ENCODE data around the gene EIF2D.

DNA sequence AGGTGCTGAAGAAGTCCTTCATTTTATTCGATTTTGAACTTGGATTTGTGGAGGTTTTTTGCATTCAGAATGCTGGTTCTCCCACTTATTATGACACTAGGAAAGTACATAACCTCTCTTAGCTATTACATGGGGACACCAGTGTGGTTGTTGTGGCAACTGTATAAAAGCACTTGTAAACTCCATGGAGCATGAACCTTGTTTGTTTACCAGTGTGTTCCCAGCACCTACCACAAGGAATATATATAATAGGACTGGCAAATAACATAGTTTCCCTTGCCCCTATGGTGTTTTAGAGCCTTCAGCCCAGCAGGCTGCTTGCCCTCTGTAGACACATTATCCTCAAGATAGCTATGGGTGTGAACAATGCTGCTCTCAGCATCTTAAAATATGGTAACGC, 61.8 kb downstream of the EIF2D start:
- TF ChIP-seq EP300 (IDR thresholded peaks at IDR 0.05; ENCODE audit: borderline replicate concordance) (no peak), CREB1 (IDR thresholded peaks at IDR 0.05; ENCODE audit: low read depth) (no peak), FOXM1 (IDR thresholded peaks at IDR 0.05; ENCODE audit: borderline replicate concordance, low read depth) (no peak), CEBPB (IDR thresholded peaks at IDR 0.05) (no peak), YY1 (IDR thresholded peaks at IDR 0.05; ENCODE audit: low read depth) (no peak), NFIC (IDR thresholded peaks at IDR 0.05) (no peak), TEAD4 (IDR thresholded peaks at IDR 0.05) (no peak), TAF1 (IDR thresholded peaks at IDR 0.05; ENCODE audit: low read depth) (no peak)
- TF ChIP-seq, protein P1, sequence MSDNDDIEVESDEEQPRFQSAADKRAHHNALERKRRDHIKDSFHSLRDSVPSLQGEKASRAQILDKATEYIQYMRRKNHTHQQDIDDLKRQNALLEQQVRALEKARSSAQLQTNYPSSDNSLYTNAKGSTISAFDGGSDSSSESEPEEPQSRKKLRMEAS (IDR thresholded peaks at IDR 0.05): no peak
- TF ChIP-seq, protein P2, sequence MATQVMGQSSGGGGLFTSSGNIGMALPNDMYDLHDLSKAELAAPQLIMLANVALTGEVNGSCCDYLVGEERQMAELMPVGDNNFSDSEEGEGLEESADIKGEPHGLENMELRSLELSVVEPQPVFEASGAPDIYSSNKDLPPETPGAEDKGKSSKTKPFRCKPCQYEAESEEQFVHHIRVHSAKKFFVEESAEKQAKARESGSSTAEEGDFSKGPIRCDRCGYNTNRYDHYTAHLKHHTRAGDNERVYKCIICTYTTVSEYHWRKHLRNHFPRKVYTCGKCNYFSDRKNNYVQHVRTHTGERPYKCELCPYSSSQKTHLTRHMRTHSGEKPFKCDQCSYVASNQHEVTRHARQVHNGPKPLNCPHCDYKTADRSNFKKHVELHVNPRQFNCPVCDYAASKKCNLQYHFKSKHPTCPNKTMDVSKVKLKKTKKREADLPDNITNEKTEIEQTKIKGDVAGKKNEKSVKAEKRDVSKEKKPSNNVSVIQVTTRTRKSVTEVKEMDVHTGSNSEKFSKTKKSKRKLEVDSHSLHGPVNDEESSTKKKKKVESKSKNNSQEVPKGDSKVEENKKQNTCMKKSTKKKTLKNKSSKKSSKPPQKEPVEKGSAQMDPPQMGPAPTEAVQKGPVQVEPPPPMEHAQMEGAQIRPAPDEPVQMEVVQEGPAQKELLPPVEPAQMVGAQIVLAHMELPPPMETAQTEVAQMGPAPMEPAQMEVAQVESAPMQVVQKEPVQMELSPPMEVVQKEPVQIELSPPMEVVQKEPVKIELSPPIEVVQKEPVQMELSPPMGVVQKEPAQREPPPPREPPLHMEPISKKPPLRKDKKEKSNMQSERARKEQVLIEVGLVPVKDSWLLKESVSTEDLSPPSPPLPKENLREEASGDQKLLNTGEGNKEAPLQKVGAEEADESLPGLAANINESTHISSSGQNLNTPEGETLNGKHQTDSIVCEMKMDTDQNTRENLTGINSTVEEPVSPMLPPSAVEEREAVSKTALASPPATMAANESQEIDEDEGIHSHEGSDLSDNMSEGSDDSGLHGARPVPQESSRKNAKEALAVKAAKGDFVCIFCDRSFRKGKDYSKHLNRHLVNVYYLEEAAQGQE (IDR thresholded peaks at IDR 0.05; ENCODE audit: low read depth): no peak
